K562 (cell line): ENCODE data around the gene ACSF3.

Experiments
- ATF3 ChIP-seq, 2 experiments: fragments of 450-650 bp in 1 of 2; sonication (generic) in 1 of 2; formaldehyde crosslinking in 1 of 2; IDR thresholded peaks in 1 of 2; conservative IDR thresholded peaks in 1 of 2; 2 replicates each; pipeline versions ENCODE4 v1.6.1 to v1.8.1; 2016 to 2023; ENCODE audit warnings: mild to moderate bottlenecking in 2 of 2, moderate library complexity in 2 of 2, inconsistent platforms in 1 of 2, missing genetic modification reagents in 1 of 2
- CTCF ChIP-seq, 3 experiments: IDR thresholded peaks in 2 of 3; conservative IDR thresholded peaks in 1 of 3; 2 replicates each; pipeline ENCODE4 v1.5.1; 2011 to 2012; ENCODE audit warnings: low read length in 3 of 3, mild to moderate bottlenecking in 3 of 3, control low read depth in 2 of 3, improper control_type of control experiment in 1 of 3, inconsistent platforms in 1 of 3, low read depth in 1 of 3, mixed read lengths in 1 of 3, moderate library complexity in 1 of 3; ENCODE audit not compliant: insufficient read depth in 2 of 3
- HCFC1 ChIP-seq: IDR thresholded peaks from 2 replicates; pipeline ENCODE4 v1.6.1; 2012; ENCODE audit warnings: low read depth, low read length, improper control_type of control experiment
- KDM4B ChIP-seq, 2 experiments: fragments of 450-650 bp in 1 of 2; sonication (generic) in 1 of 2; IDR thresholded peaks; 2 replicates each; pipeline ENCODE4 v1.6.1; 2016 to 2017; ENCODE audit warnings: borderline replicate concordance in 2 of 2, antibody characterized with exemption in 1 of 2, low read depth in 1 of 2, mild to moderate bottlenecking in 1 of 2
- KLF10 ChIP-seq: fragments of 250-450 bp; sonication (Bioruptor Pico); IDR thresholded peaks from 2 replicates; pipeline ENCODE4 v1.6.1; 2021; ENCODE audit warnings: matching md5 sums
- POLR2A ChIP-seq: fragments of 450-650 bp; conservative IDR thresholded peaks from 2 replicates; pipeline ENCODE4 v1.6.1; 2016
- RBFOX2 ChIP-seq: fragments of 200-400 bp; formaldehyde crosslinking; IDR thresholded peaks from 2 replicates; pipeline ENCODE4 v1.6.1; 2017; ENCODE audit warnings: low read depth, mild to moderate bottlenecking, low read length, moderate library complexity
- RCOR1 ChIP-seq, 2 experiments: IDR thresholded peaks; 2 replicates each; pipeline ENCODE4 v1.6.1; 2012; ENCODE audit warnings: low read depth in 2 of 2, low read length in 2 of 2, borderline replicate concordance in 1 of 2, improper control_type of control experiment in 1 of 2
- SRF ChIP-seq, 2 experiments: fragments of 250-450, 450-650 bp in 1 of 2; sonication (Bioruptor Pico) in 1 of 2; sonication (generic) in 1 of 2; formaldehyde crosslinking; IDR thresholded peaks; 2 replicates each; pipeline versions ENCODE4 v1.5.0 to v1.5.1; 2020 to 2022; ENCODE audit warnings: mild to moderate bottlenecking in 1 of 2, missing genetic modification reagents in 1 of 2

- TF ChIP-seq CTCF (IDR thresholded peaks at IDR 0.05 in 2 of 3, conservative IDR thresholded peaks at IDR 0.05 in 1 of 3; ENCODE audit: insufficient read depth in 2 of 3, low read depth in 1 of 3, low read length in 3 of 3) (no peak), SRF (CRISPR knock-in tag; IDR thresholded peaks at IDR 0.05) (no peak), HCFC1 (no peak), KDM4B (IDR thresholded peaks at IDR 0.05; ENCODE audit: borderline replicate concordance in 2 of 2, low read depth in 1 of 2) (no peak), RBFOX2 (no peak), ATF3 (IDR thresholded peaks at IDR 0.05) (no peak), ATF3 (CRISPR knock-in tag; conservative IDR thresholded peaks at IDR 0.05) (no peak), KLF10 (CRISPR knock-in tag) (no peak), POLR2A (no peak), RCOR1 (IDR thresholded peaks at IDR 0.05; ENCODE audit: borderline replicate concordance in 1 of 2, low read depth in 2 of 2, low read length in 2 of 2) (no peak)
Observed at GRCh38 chr16:89078172-89078571, 15.5 kb upstream of the ACSF3 start.
